ENCODE measurements around the gene RRP1B.

RRP1B gene

DNA sequence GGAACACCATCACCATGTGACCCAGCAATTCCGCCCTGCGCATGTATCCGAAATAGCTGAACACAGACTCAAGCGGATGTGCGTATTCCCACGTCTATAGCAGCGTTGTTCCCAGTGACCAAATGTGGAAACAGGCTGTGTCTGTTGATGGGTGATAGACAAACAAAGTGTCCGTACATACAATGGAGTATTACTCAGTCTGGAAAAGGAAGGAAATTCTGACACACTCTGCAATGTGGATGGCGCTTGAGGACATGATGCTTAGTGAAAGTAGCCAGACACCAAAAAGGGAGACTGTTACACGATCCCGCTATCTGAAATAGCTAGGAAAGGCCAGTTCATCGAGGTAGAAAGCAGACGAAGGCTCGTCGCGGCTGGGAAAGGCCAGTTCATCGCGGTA is 85.4 kb downstream of the RRP1B start:
- no peak for DNase-seq (ENCODE audit: low spot score)

Data from activated CD4-positive, alpha-beta T cell treated with anti-CD3 and anti-CD28 coated beads, Interleukin-2, Interleukin-4, amounts not matched to agents 100 ng/mL and 50 ng/mL, durations not matched to agents 16 hours and 8 hours (primary cell).